ENCODE results near the gene ESYT2.

Gene ESYT2

GRCh38 chr7:158734861-158735260 lies 94.4 kb downstream of the ESYT2 start:
- H3K27me3 ChIP-seq (ENCODE audit: insufficient read depth, insufficient read length) = no peaks in the 10 kb centered on the region
- H3K36me3 ChIP-seq (ENCODE audit: insufficient read depth, insufficient read length, low read length) = peaks cover 60% of the 10 kb centered on the region
- DNase-seq (ENCODE audit: low read depth, low spot score) = no peak
- TF ChIP-seq SUZ12 (IDR thresholded peaks at IDR 0.05; ENCODE audit: extremely low read depth, insufficient read depth, insufficient read length) = no peak
- no peak for TF ChIP-seq YY1 (IDR thresholded peaks at IDR 0.05; ENCODE audit: insufficient read depth, insufficient read length)
- TF ChIP-seq ZNF274 (IDR thresholded peaks at IDR 0.05; ENCODE audit: low read depth, low read length) = no peak
- H3K4me1 ChIP-seq (ENCODE audit: insufficient read depth, insufficient read length) = no peaks in the 10 kb centered on the region
- H3K4me3 ChIP-seq (ENCODE audit: insufficient read length, low read depth) = no peak overlapping the region
- no peak overlapping the region for H3K9ac ChIP-seq (ENCODE audit: insufficient read length, low read depth)
- H3K9me3 ChIP-seq (ENCODE audit: insufficient read depth, low read length) = no peaks in the 10 kb centered on the region

DNA sequence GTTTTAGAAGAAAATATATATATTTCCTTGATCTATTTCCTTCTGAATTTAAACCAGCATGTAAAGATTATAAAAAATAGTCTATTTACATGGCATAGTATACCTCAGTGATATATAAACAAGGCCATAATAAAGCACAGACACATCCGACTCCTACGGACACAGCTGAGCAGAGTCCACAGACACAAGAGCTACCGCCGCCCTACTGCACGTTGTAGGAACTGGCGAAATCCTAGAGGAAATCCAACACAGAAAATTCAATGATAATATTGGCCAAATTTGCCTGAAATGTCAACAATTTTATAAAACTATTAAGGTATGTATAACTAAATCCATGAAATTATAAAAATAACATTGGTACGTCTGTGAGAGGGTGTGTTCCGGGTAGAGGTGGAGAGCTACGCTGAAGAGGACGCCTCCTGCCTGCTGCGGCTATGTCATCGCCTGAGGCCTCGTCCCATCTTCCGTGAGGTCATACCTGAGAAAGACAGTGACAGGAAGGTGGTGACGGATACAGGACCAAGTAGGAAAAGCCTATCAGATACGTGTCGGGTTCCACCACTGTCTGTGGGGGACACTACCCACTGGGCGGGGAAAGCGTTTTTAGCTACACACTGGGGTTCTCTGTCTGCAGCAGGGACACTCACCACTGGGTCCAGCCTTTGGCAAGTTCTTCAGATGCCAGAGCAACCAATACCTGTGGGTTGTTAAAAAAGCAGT lies 95.4 kb downstream of the ESYT2 start:
- Histone ChIP-seq H3K27me3 (ENCODE audit: insufficient read depth, insufficient read length) (no peaks in the 10 kb centered on the region), H3K4me3 (ENCODE audit: insufficient read length, low read depth) (no peak overlapping the region), H3K4me1 (ENCODE audit: insufficient read depth, insufficient read length) (no peaks in the 10 kb centered on the region), H3K36me3 (ENCODE audit: insufficient read depth, insufficient read length, low read length) (peaks cover 55% of the 10 kb centered on the region), H3K9ac (ENCODE audit: insufficient read length, low read depth) (no peak overlapping the region), H3K9me3 (ENCODE audit: insufficient read depth, low read length) (no peaks in the 10 kb centered on the region)
- TF ChIP-seq YY1 (IDR thresholded peaks at IDR 0.05; ENCODE audit: insufficient read depth, insufficient read length) (no peak), ZNF274 (IDR thresholded peaks at IDR 0.05; ENCODE audit: low read depth, low read length) (no peak), SUZ12 (IDR thresholded peaks at IDR 0.05; ENCODE audit: extremely low read depth, insufficient read depth, insufficient read length) (no peak)
- DNase-seq (ENCODE audit: low read depth, low spot score) = no peak

DNA sequence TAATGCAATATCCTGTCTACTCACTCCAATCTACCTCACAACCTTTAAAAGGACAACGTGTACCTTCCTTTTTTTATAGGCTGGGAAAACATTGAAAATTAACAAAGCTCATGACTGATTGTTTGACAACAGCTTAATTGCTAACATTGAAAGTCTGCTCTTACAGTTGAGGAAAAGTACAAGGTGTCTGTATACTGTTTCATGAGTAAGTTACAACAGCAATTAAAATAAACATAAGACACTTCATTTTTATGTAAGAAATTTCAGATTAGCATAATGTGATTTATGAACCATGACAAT lies 96.1 kb downstream of the ESYT2 start:
- Histone ChIP-seq H3K4me3 (ENCODE audit: insufficient read length, low read depth) (no peak overlapping the region), H3K4me1 (ENCODE audit: insufficient read depth, insufficient read length) (no peaks in the 10 kb centered on the region), H3K36me3 (ENCODE audit: insufficient read depth, insufficient read length, low read length) (peaks cover 48% of the 10 kb centered on the region), H3K27me3 (ENCODE audit: insufficient read depth, insufficient read length) (no peaks in the 10 kb centered on the region), H3K9me3 (ENCODE audit: insufficient read depth, low read length) (no peaks in the 10 kb centered on the region), H3K9ac (ENCODE audit: insufficient read length, low read depth) (no peak overlapping the region)
- DNase-seq (ENCODE audit: low read depth, low spot score) = no peak
- TF ChIP-seq ZNF274 (IDR thresholded peaks at IDR 0.05; ENCODE audit: low read depth, low read length) (no peak), YY1 (IDR thresholded peaks at IDR 0.05; ENCODE audit: insufficient read depth, insufficient read length) (no peak), SUZ12 (IDR thresholded peaks at IDR 0.05; ENCODE audit: extremely low read depth, insufficient read depth, insufficient read length) (no peak)

DNA sequence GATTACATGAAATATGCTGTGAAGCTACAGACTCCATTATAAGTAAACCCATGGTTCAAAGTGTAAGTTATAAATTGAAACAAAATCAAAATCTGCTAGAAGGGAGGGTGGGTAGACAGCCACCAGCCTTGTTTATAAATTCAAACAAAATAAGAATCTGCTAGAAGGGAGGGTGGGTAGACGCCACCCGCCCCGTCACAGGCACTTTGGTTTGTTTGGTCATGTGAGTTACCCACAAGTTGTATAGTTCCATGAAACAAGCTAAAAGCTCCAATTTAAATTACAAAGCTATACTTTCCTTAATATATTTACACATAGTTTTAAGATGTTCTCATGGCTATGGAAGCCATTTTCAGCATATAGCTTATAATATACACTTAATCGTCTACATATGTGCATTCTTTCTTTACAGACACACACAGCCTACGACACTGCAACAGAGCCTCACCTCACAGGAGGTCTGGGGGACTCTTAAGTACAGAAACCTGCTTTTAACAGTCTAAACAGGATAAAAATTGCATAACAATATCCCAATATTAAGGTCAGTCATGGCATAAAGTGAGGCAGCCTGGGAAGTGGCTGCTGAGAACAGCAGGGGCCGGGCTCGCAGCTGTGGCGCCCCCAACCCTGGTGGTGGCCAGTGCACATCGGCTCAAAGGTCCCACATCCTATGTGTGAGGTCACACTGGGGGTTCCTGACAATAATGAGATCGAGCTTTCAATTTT lies 96.7 kb downstream of the ESYT2 start:
- no peaks in the 10 kb centered on the region for H3K27me3 ChIP-seq (ENCODE audit: insufficient read depth, insufficient read length)
- H3K4me1 ChIP-seq (ENCODE audit: insufficient read depth, insufficient read length) = no peaks in the 10 kb centered on the region
- TF ChIP-seq SUZ12 (IDR thresholded peaks at IDR 0.05; ENCODE audit: extremely low read depth, insufficient read depth, insufficient read length) (no peak), YY1 (IDR thresholded peaks at IDR 0.05; ENCODE audit: insufficient read depth, insufficient read length) (no peak), ZNF274 (IDR thresholded peaks at IDR 0.05; ENCODE audit: low read depth, low read length) (no peak)
- no peak overlapping the region for H3K9ac ChIP-seq (ENCODE audit: insufficient read length, low read depth)
- no peak for DNase-seq (ENCODE audit: low read depth, low spot score)
- H3K9me3 ChIP-seq (ENCODE audit: insufficient read depth, low read length) = no peaks in the 10 kb centered on the region
- no peak overlapping the region for H3K4me3 ChIP-seq (ENCODE audit: insufficient read length, low read depth)
- H3K36me3 ChIP-seq (ENCODE audit: insufficient read depth, insufficient read length, low read length) = peaks cover 43% of the 10 kb centered on the region

- Histone ChIP-seq H3K4me3 (ENCODE audit: insufficient read length, low read depth) (no peak overlapping the region), H3K27me3 (ENCODE audit: insufficient read depth, insufficient read length) (no peaks in the 10 kb centered on the region), H3K9ac (ENCODE audit: insufficient read length, low read depth) (no peak overlapping the region), H3K4me1 (ENCODE audit: insufficient read depth, insufficient read length) (no peaks in the 10 kb centered on the region), H3K36me3 (ENCODE audit: insufficient read depth, insufficient read length, low read length) (peaks cover 36% of the 10 kb centered on the region), H3K9me3 (ENCODE audit: insufficient read depth, low read length) (no peaks in the 10 kb centered on the region)
- DNase-seq (ENCODE audit: low read depth, low spot score) = no peak
- TF ChIP-seq ZNF274 (IDR thresholded peaks at IDR 0.05; ENCODE audit: low read depth, low read length) (no peak), YY1 (IDR thresholded peaks at IDR 0.05; ENCODE audit: insufficient read depth, insufficient read length) (no peak), SUZ12 (IDR thresholded peaks at IDR 0.05; ENCODE audit: extremely low read depth, insufficient read depth, insufficient read length) (no peak)
Observed at GRCh38 chr7:158731761-158732160, 97.5 kb downstream of the ESYT2 start.

DNA sequence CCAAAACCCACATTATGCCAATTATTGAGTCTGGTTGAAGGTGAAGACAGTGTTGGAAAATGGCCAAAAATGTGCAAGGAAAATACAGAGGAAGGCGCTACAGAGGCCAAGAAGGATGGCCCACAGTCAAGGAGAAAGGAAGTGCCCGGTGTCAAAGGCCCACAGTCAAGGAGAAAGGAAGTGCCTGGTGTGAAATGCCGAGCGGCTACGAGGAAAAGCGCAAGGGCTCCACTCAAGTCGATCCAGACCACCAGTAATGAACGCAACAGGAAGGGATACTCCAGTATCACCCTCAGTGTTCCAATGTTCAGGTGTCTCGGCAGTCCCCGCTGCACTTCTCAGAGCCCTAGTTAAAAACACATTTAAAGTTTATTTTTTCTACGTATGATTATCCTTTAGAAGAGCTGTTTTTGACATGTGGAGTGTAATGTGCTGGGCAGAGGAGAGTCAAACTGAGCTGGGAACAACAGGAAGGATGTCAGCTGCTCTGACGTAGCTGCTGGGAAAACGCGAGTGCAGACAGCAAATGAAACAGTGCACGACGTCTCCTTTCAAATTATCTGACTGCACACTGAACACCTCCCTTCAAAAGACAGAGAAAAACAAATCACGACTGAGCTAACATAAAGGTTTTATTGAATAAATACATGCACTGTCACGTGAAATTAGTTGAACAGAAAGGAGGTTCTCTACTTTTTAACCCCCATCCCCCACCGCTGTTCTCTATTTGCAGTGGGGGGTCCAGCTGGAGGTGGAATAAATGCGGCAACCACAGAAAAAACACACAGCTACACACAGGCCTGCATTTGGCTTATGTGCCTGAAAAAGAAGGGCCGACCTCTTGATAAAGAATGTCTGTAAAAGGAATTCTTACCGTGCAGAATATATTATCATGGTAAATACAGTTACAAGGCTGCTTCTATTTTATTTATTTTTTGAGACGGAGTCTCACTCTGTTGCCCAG lies 98.6 kb downstream of the ESYT2 start:
- TF ChIP-seq ZNF274 (IDR thresholded peaks at IDR 0.05; ENCODE audit: low read depth, low read length) (no peak), YY1 (IDR thresholded peaks at IDR 0.05; ENCODE audit: insufficient read depth, insufficient read length) (no peak), SUZ12 (IDR thresholded peaks at IDR 0.05; ENCODE audit: extremely low read depth, insufficient read depth, insufficient read length) (no peak)
- no peaks in the 10 kb centered on the region for H3K4me1 ChIP-seq (ENCODE audit: insufficient read depth, insufficient read length)
- no peaks in the 10 kb centered on the region for H3K27me3 ChIP-seq (ENCODE audit: insufficient read depth, insufficient read length)
- peaks cover 25% of the 10 kb centered on the region for H3K36me3 ChIP-seq (ENCODE audit: insufficient read depth, insufficient read length, low read length)
- no peaks in the 10 kb centered on the region for H3K9me3 ChIP-seq (ENCODE audit: insufficient read depth, low read length)
- DNase-seq (ENCODE audit: low read depth, low spot score) = no peak
- H3K4me3 ChIP-seq (ENCODE audit: insufficient read length, low read depth) = no peak overlapping the region
- H3K9ac ChIP-seq (ENCODE audit: insufficient read length, low read depth) = no peak overlapping the region
